Kidney (tissue), 14 donors: ENCODE measurements around the gene SETD4. TPM values are rescaled to one million over a fixed set of nuclear protein-coding genes. Genes with fewer than 3 reads are reported as not detected.
A peak's percentile ranks its signal among the peaks of the same experiment; 100 is the strongest.

Source experiments
- DNase-seq, 5 donors: peaks; one replicate each; pipeline ENCODE4 v3.0.0-alpha.2; 2013 to 2020
- FAIRE-seq: peaks from 2 replicates; lab custom pipeline; 2012; peaks lifted over from hg19 to GRCh38; lab: Jason Lieb, UNC
- H3K27ac ChIP-seq, 2 donors: one replicate each; pipeline ENCODE4 v1.7.0; 2013; ENCODE audit warnings: low read depth in 2 of 2, low read length in 2 of 2, inconsistent platforms in 1 of 2
- H3K27me3 ChIP-seq: one replicate; pipeline ENCODE4 v1.7.1; 2013; ENCODE audit warnings: low read length, inconsistent platforms; ENCODE audit not compliant: control insufficient read depth, insufficient read depth
- H3K36me3 ChIP-seq, 3 donors: one replicate each; pipeline versions ENCODE4 v1.7.0 to v1.7.1; 2013; ENCODE audit warnings: low read length in 3 of 3, control low read depth in 1 of 3, inconsistent platforms in 1 of 3; ENCODE audit not compliant: insufficient read depth in 3 of 3, control insufficient read depth in 2 of 3
- H3K4me1 ChIP-seq, 3 donors: one replicate each; pipeline versions ENCODE4 v1.7.0 to v1.7.1; 2013; ENCODE audit warnings: low read length in 3 of 3, inconsistent platforms in 1 of 3, low read depth in 1 of 3; ENCODE audit not compliant: control insufficient read depth in 2 of 3, insufficient read depth in 2 of 3
- H3K4me3 ChIP-seq, 3 donors: one replicate each; pipeline versions ENCODE4 v1.7.0 to v1.8.1; 2013; ENCODE audit warnings: low read length in 3 of 3, control low read depth in 1 of 3, inconsistent platforms in 1 of 3
- H3K9ac ChIP-seq, 3 donors: one replicate each; pipeline versions ENCODE4 v1.7.0 to v1.7.1; 2013; ENCODE audit warnings: low read length in 3 of 3, control low read depth in 1 of 3, inconsistent platforms in 1 of 3
- H3K9me3 ChIP-seq, 3 donors: one replicate each; pipeline versions ENCODE4 v1.7.0 to v1.7.1; 2013; ENCODE audit warnings: low read length in 3 of 3, control low read depth in 1 of 3, inconsistent platforms in 1 of 3; ENCODE audit not compliant: control insufficient read depth in 2 of 3, insufficient read depth in 1 of 3
- CTCF ChIP-seq: IDR thresholded peaks from 3 replicates; pipeline ENCODE4 v1.5.1; 2012; ENCODE audit warnings: mild to moderate bottlenecking, moderate library complexity, borderline replicate concordance; ENCODE audit not compliant: insufficient read depth; ENCODE audit errors: extremely low read depth
- intact Hi-C: fragments of 100-400 bp; cut with DNase I; formaldehyde crosslinking; loops from one replicate; pipeline ENCODE4 v1.11.1; 2022
- polyA plus RNA-seq: library from polyadenylated mRNA; stranded (reverse); fragments of 350-450 nt; fragmentation: Illumina TruSeq; extraction: RNeasy Lipid Tissue Mini Kit (QIAGEN cat#74804); gene quantifications from one replicate; pipeline ENCODE4 v1.2.3, GENCODE V29; 2014; ENCODE audit warnings: low read depth, low replicate concordance; ENCODE audit not compliant: insufficient read depth
- total RNA-seq: library from RNA; stranded (reverse); fragmentation: NEBNext Ultra II Directional; extraction: Animal tissue kit (Norgen Biotek cat#: 25700); gene quantifications from one replicate; pipeline ENCODE4 v1.2.1, GENCODE V29; 2021
- donor health status: control.
- donor health status: control.
- donor health status: control.
- donor health status: control.
- donor health status: control.
- donor health status: DM: yes; HTN: yes; CAD: no.
- donor health status: Normal renal cell carcinoma (clear cell type).

SETD4 gene
- total and polyA plus RNA-seq, 2 donors from 2014 or later, result 14.2 to 22.5 TPM

- H3K27ac ChIP-seq, result no peak overlapping the region
- peaks cover 8 to 27% (median 26%) of the 10 kb centered on the region in 3 donors for H3K36me3 ChIP-seq
- DNase-seq, result no peak
- peaks cover 0 to 8% (median 6%) of the 10 kb centered on the region in 3 donors for H3K4me1 ChIP-seq
- intact Hi-C loops, result no loop called here
- H3K4me3 ChIP-seq, result no peak overlapping the region
- no peak for TF ChIP-seq CTCF
- FAIRE-seq, result no peak
- H3K27me3 ChIP-seq, result no peaks in the 10 kb centered on the region
- no peaks in the 10 kb centered on the region for H3K9me3 ChIP-seq
- no peak overlapping the region for H3K9ac ChIP-seq
These were observed 20.5 kb downstream of the SETD4 start for GRCh38 chr21:36039861-36040260.

GRCh38 chr21:36038701-36039497 lies 21.4 kb downstream of the SETD4 start:
- intact Hi-C loops, result no loop called here
- Histone ChIP-seq H3K9me3 (no peaks in the 10 kb centered on the region), H3K27me3 (no peaks in the 10 kb centered on the region), H3K4me1 (peaks cover 0 to 13% (median 6%) of the 10 kb centered on the region in 3 donors), H3K36me3 (peaks cover 6 to 24% (median 19%) of the 10 kb centered on the region in 3 donors), H3K27ac (no peak overlapping the region), H3K9ac (no peak overlapping the region), H3K4me3 (no peak overlapping the region)
- TF ChIP-seq CTCF, result no peak
- FAIRE-seq (no peak), DNase-seq (no peak)

- H3K4me1 ChIP-seq, result peaks cover 0 to 13% (median 6%) of the 10 kb centered on the region in 3 donors
- H3K9ac ChIP-seq, result peak overlapping the region in 1 of 3 donors; percentile 38
- peak overlapping the region; percentile 76 to 80 for H3K27ac ChIP-seq
- H3K27me3 ChIP-seq, result no peaks in the 10 kb centered on the region
- DNase-seq (peak in 4 of 5 donors; percentile 50 to 71 (median 64)), FAIRE-seq (no peak)
- peak overlapping the region in 1 of 3 donors; percentile 34 for H3K4me3 ChIP-seq
- no peaks in the 10 kb centered on the region for H3K9me3 ChIP-seq
- intact Hi-C loops, result no loop called here
- peak; percentile 14 for TF ChIP-seq CTCF
- H3K36me3 ChIP-seq, result peaks cover 2 to 13% (median 6%) of the 10 kb centered on the region in 3 donors
These were observed 24.9 kb downstream of the SETD4 start for GRCh38 chr21:36035381-36035791.
